ENCODE measurements around the gene BRD3OS. TPM values are rescaled to one million over a fixed set of nuclear protein-coding genes. Genes with fewer than 3 reads are reported as not detected.
A peak's percentile ranks its signal among the peaks of the same experiment; 100 is the strongest.

BRD3OS gene
- total and polyA plus RNA-seq, 8 donors: 15.5 to 23.1 (median 18.3) TPM

GRCh38 chr9:134007150-134007549 is 18.1 kb upstream of the BRD3OS start:
- Histone ChIP-seq H3K4me1 (no peaks in the 10 kb centered on the region), H3K27ac (no peak overlapping the region), H3K4me3 (no peak overlapping the region), H3K9me3 (no peaks in the 10 kb centered on the region), H3K27me3 (peaks cover 0 to 13% of the 10 kb centered on the region in 2 donors), H3K36me3 (no peaks in the 10 kb centered on the region)
- TF ChIP-seq CTCF (IDR thresholded peaks at IDR 0.05): no peak
- DNase-seq: no peak
- intact Hi-C loops (cut with DNase I): no loop called here
- no peak for ATAC-seq

GRCh38 chr9:134007571-134007970 is 17.7 kb upstream of the BRD3OS start:
- no peak for DNase-seq
- no peak for TF ChIP-seq CTCF (IDR thresholded peaks at IDR 0.05)
- Histone ChIP-seq H3K4me3 (no peak overlapping the region), H3K27me3 (peaks cover 0 to 13% of the 10 kb centered on the region in 2 donors), H3K4me1 (no peaks in the 10 kb centered on the region), H3K9me3 (no peaks in the 10 kb centered on the region), H3K36me3 (no peaks in the 10 kb centered on the region), H3K27ac (no peak overlapping the region)
- intact Hi-C loops (cut with DNase I): no loop called here
- no peak for ATAC-seq

- intact Hi-C loops (cut with DNase I): no loop called here
- ATAC-seq: no peak
- no peak for DNase-seq
- Histone ChIP-seq H3K4me3 (no peak overlapping the region), H3K27me3 (peaks cover 0 to 13% of the 10 kb centered on the region in 2 donors), H3K9me3 (peaks cover 0 to 7% of the 10 kb centered on the region in 2 donors), H3K27ac (no peak overlapping the region), H3K36me3 (no peaks in the 10 kb centered on the region), H3K4me1 (no peaks in the 10 kb centered on the region)
- TF ChIP-seq CTCF (IDR thresholded peaks at IDR 0.05): no peak
Measured at GRCh38 chr9:134010310-134011173, 14.7 kb upstream of the BRD3OS start.

GRCh38 chr9:134011401-134011800 is 13.9 kb upstream of the BRD3OS start:
- Histone ChIP-seq H3K9me3 (peaks cover 0 to 9% of the 10 kb centered on the region in 2 donors), H3K4me1 (no peaks in the 10 kb centered on the region), H3K27ac (no peak overlapping the region), H3K36me3 (no peaks in the 10 kb centered on the region), H3K27me3 (peaks cover 0 to 13% of the 10 kb centered on the region in 2 donors), H3K4me3 (no peak overlapping the region)
- intact Hi-C loops (cut with DNase I): no loop called here
- no peak for ATAC-seq
- no peak for TF ChIP-seq CTCF (IDR thresholded peaks at IDR 0.05)
- DNase-seq: no peak

GRCh38 chr9:134014946-134015345 is 10.3 kb upstream of the BRD3OS start:
- Histone ChIP-seq H3K36me3 (no peaks in the 10 kb centered on the region), H3K27me3 (no peaks in the 10 kb centered on the region), H3K27ac (no peak overlapping the region), H3K4me1 (no peaks in the 10 kb centered on the region), H3K4me3 (no peak overlapping the region), H3K9me3 (peaks cover 0 to 9% of the 10 kb centered on the region in 2 donors)
- DNase-seq (no peak), ATAC-seq (peak; percentile 47)
- no peak for TF ChIP-seq CTCF (IDR thresholded peaks at IDR 0.05)
- intact Hi-C loops (cut with DNase I): no loop called here
